ENCODE results near the gene SPON1.

DNA sequence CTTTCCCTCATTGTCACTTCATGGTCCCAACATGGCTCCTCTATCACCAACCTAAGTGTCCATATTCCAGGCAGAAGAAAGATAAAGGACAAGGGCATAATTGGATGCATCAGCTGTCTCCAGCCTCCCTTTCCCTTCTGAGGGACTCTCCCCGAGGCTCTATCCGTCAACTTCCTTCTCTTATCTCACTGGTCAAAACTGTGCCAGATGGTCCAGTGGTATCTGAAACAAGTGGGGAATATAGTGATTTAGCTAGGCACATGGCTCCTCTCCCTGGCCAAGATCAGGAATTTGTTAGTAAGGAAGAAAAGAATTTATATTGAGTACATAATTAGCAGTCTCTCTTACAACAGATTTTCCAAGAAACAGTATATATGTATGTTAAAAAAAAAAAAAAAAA is 12.6 kb upstream of the SPON1 start:
- TF ChIP-seq POLR2AphosphoS5 (IDR thresholded peaks at IDR 0.05; ENCODE audit: low read depth, low read length) (no peak), TAF1 (IDR thresholded peaks at IDR 0.05; ENCODE audit: borderline replicate concordance, insufficient read depth, low read length) (no peak), SIN3A (IDR thresholded peaks at IDR 0.05; ENCODE audit: borderline replicate concordance, insufficient read depth, low read length) (no peak), FOXP2 (optimal IDR thresholded peaks at IDR 0.05; ENCODE audit: borderline replicate concordance, extremely low read depth, extremely low read length, insufficient read depth) (no peak)
- TF ChIP-seq, protein P1, sequence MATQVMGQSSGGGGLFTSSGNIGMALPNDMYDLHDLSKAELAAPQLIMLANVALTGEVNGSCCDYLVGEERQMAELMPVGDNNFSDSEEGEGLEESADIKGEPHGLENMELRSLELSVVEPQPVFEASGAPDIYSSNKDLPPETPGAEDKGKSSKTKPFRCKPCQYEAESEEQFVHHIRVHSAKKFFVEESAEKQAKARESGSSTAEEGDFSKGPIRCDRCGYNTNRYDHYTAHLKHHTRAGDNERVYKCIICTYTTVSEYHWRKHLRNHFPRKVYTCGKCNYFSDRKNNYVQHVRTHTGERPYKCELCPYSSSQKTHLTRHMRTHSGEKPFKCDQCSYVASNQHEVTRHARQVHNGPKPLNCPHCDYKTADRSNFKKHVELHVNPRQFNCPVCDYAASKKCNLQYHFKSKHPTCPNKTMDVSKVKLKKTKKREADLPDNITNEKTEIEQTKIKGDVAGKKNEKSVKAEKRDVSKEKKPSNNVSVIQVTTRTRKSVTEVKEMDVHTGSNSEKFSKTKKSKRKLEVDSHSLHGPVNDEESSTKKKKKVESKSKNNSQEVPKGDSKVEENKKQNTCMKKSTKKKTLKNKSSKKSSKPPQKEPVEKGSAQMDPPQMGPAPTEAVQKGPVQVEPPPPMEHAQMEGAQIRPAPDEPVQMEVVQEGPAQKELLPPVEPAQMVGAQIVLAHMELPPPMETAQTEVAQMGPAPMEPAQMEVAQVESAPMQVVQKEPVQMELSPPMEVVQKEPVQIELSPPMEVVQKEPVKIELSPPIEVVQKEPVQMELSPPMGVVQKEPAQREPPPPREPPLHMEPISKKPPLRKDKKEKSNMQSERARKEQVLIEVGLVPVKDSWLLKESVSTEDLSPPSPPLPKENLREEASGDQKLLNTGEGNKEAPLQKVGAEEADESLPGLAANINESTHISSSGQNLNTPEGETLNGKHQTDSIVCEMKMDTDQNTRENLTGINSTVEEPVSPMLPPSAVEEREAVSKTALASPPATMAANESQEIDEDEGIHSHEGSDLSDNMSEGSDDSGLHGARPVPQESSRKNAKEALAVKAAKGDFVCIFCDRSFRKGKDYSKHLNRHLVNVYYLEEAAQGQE (IDR thresholded peaks at IDR 0.05; ENCODE audit: insufficient read depth in 1 of 2, low read depth in 2 of 2, low read length in 2 of 2): no peak

Data from PFSK-1 (cell line).